Esophagus squamous epithelium (tissue), 4 donors: ENCODE measurements around the gene NKD1.

Experiments
- POLR2A ChIP-seq, 4 donors: fragments of 450-650 bp; IDR thresholded peaks; one replicate each; pipeline ENCODE4 v1.6.1; 2017; ENCODE audit warnings: antibody characterized with exemption in 4 of 4, mild to moderate bottlenecking in 4 of 4, moderate library complexity in 3 of 4
- TF ChIP-seq, protein P1 (sequence below), 6 experiments: fragments of 450-650 bp in 4 of 6; fragments of 200-600 bp in 2 of 6; sonication (generic) in 2 of 6; IDR thresholded peaks; one replicate each; pipeline ENCODE4 v1.5.1; 2016 to 2019; ENCODE audit warnings: antibody characterized with exemption in 6 of 6, mild to moderate bottlenecking in 4 of 6, moderate library complexity in 4 of 6

DNA sequence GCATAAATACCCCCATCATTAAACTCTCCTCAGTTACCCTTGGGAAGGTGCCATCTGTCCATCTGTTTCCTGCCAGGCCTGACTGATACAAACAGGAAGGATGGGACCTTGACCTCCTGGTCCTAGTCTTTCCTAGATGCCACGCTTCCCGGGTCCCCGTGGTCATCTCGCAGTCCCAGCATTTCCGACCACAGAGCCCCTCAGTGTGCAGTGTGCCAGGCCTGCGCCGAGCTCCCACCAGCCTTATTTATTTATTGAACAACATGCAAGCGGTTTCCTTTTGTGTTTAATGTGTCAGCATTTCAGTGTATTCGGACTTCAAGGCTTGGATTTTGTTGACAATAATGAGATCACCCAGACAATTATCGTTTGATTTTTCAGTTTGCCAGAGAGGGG lies 45.6 kb upstream of the NKD1 start:
- TF ChIP-seq, protein P1, sequence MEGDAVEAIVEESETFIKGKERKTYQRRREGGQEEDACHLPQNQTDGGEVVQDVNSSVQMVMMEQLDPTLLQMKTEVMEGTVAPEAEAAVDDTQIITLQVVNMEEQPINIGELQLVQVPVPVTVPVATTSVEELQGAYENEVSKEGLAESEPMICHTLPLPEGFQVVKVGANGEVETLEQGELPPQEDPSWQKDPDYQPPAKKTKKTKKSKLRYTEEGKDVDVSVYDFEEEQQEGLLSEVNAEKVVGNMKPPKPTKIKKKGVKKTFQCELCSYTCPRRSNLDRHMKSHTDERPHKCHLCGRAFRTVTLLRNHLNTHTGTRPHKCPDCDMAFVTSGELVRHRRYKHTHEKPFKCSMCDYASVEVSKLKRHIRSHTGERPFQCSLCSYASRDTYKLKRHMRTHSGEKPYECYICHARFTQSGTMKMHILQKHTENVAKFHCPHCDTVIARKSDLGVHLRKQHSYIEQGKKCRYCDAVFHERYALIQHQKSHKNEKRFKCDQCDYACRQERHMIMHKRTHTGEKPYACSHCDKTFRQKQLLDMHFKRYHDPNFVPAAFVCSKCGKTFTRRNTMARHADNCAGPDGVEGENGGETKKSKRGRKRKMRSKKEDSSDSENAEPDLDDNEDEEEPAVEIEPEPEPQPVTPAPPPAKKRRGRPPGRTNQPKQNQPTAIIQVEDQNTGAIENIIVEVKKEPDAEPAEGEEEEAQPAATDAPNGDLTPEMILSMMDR (IDR thresholded peaks at IDR 0.05): no peak
- TF ChIP-seq POLR2A (IDR thresholded peaks at IDR 0.05): no peak
